Measurements from ENCODE around the gene FGD6.
"Not testable (repeated sequence)": the region's sequence is repeated elsewhere in the genome, so short reads cannot be mapped to it uniquely, and the experiment has no call there.

The FGD6 gene

DNA sequence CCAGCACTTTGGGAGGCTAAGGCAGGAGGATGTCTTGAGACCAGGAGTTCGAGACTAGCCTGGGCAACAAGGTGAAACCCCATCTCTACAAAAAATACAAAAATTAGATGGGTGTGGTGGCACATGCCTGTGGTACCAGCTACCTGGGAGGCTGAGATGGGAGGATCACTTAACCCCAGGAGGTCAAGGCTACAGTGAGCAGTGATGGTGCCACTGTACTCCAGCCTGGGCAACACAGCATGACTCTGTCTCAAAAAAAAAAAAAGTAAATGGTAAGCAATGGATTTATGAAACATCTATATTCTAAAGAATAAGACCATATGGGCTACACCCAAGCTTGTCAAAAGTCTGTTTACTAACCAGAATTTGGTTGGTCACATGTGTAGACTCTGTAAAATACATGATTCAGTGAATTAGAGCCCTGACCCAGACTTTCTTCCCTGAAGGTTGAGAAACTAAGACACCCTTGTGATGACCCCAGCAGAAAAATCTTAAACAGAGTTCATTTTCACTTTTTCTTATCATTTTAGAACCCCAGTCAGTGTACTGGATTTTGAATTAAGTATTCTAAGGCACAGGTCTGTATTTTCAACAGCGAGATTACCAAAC lies 12.1 kb downstream of the FGD6 start:
- no peak for DNase-seq (ENCODE audit: low read depth)

GRCh38 chr12:95204141-95204866 lies 13.0 kb downstream of the FGD6 start:
- DNase-seq (ENCODE audit: low read depth): no peak

DNA sequence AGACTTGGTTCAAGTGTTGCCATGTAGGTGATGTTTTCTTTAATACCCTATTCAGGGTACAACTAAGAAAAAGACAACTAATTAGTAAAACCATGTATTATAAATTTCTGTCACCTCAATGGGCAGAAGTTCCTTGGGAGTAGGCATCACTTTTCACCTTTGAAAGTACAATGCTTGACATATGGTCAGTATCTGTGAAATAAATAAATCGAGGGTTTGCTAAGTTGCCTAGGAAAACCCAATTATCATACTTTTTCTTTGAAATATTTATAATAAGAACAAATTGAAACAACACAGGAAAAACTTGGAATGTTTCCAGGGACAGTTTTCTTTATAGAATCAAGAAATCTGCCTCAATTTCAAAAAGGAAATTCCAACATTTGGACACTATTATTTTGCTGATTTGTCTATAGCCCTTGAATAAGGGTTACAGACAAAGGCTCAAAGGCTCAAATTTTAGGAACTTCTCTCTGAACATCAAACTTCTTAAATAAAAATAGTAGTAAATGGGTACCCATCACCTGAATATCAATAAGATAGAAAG lies 13.7 kb downstream of the FGD6 start:
- no peak for DNase-seq (ENCODE audit: low read depth)

DNA sequence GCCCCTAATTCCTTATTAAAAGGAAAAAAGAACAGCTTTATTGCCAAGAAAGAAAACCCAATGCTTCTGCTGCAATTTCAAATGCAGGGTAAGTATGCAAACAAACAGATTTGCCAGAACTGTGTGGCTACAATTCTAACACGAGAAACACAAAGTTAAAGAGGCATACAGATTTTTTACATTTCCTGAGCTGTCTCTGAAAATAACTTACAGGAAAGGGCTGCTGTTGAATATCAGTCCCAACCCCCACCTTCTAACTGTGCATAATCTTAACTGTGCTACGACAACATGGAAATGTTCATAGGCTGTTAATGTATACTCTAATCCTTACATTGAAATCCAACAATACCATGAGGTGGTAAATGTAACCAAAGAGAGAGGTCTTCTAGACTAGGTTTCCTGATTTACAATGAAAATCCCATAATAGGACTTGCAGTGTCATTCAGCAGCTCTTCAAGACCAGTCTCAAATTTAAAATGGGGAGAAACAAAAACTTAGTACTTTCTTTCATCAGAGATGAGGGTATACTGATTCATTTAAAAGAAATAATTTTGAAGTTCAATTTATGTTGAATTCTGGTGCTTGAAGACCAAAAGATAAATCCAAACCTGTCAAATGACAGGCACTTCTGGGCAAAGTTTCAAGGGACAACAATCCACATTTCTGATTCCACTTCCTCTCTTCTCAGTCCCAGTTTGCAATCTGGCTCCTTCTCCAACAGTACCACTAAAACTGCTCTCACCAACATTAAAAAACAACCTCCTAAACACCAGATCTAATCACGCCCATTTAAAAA lies 14.4 kb downstream of the FGD6 start:
- no peak for DNase-seq (ENCODE audit: low read depth)

DNA sequence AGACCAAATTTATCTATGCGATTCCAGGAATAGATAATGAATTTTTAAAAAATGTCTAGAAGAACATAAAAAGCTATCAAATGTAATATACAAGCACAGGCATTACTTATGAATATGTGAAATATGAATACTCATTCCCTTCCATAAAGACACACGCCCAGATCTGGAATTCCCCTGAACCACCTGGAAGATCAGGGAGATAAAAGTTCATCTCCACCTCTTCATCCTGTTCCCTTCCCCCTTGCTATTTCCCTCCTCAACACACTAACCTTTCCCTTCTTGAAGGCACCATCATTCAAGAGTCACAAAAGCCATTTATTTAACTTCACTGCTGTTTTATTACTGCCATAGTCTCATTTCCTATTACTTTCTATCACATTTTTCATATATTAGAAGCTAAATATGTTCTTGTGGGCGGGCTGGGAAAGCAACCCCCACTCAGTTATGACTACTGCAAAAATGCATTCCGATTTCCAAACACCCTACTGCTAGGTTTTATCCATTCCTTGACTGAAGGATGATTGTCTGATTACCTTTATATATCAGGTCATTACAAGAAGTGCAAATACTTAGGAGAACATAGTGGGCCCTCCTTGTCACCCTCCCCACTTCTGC lies 16.1 kb downstream of the FGD6 start:
- no peak for DNase-seq (ENCODE audit: low read depth)

GRCh38 chr12:95200128-95200894 lies 17.0 kb downstream of the FGD6 start:
- no peak for DNase-seq (ENCODE audit: low read depth)

DNA sequence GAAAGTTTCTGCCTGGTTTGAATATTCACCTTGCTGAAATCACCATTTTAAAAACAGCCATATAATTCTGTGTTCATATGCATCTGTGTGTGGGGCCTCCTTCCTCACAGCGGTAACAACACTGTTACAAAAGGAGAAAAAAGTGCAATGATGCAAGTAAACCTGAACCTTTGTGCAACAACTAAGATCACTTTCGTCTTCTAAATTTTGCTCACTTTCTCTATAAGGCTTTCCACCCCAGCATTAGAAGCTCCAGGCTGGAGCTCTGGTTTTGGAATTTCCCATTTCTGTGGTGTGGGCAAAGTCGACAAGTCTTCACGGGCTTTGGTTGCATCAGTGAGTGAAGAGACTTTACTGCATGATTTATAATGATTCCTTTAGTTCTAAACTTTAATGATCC lies 18.4 kb downstream of the FGD6 start:
- DNase-seq (ENCODE audit: low read depth): no peak

- DNase-seq (ENCODE audit: low read depth): no peak
Measured at GRCh38 chr12:95197636-95198035, 19.6 kb downstream of the FGD6 start.

DNA sequence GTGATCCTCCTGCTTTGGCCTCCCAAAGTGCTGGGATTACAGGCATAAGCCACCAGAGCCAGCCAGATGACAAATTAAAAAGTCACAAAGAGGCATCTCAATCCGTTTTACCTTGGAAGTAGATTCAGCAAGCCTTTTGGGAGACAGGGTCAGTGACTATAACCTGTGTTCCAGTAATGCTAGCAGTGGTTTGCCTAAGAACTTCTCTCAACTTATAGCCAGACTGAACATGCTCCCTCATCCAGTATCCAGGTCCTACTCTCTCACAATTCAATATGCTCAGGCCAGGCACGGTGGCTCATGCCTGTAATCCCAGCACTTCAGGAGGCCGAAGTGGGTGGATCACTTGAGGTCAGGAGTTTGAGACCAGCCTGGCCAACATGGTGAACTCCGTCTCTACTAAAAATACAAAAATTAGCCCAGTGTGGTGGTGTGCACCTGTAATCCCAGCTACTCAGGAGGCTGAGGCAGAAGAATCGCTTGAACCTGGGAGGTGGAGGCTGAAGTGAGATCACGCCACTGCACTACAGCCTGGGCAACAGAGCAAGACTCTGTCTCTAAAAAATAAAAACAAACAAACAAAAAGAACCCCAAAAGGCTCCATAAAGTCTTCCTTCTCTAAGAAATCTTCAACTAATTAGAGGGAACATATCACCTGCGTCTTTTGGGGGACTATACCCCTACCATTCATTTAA lies 20.2 kb downstream of the FGD6 start:
- DNase-seq (ENCODE audit: low read depth): not testable (repeated sequence)

DNA sequence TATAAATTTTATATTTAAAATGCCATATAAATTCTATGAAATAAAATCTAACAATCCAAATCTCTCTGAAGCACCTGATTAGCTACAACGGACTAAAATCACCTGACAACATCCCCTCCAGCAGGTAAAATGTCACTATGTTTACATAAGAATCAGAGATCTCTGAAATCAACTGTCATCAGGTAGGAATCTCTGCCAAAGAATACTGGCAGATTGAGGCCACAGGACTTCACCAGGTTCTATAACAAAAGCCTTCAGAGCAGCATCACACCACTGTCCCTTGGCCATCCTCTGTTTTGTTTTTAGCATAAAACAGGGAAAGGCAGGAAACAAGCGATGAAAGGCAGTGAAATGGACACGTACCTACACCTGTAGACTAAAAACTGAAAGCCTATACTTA lies 22.1 kb downstream of the FGD6 start:
- no peak for DNase-seq (ENCODE audit: low read depth)

- no peak for DNase-seq (ENCODE audit: low read depth)
Measured at GRCh38 chr12:95193139-95193538, 24.1 kb downstream of the FGD6 start.

- DNase-seq (ENCODE audit: low read depth): no peak
Measured at GRCh38 chr12:95192271-95192670, 25.0 kb downstream of the FGD6 start.

DNA sequence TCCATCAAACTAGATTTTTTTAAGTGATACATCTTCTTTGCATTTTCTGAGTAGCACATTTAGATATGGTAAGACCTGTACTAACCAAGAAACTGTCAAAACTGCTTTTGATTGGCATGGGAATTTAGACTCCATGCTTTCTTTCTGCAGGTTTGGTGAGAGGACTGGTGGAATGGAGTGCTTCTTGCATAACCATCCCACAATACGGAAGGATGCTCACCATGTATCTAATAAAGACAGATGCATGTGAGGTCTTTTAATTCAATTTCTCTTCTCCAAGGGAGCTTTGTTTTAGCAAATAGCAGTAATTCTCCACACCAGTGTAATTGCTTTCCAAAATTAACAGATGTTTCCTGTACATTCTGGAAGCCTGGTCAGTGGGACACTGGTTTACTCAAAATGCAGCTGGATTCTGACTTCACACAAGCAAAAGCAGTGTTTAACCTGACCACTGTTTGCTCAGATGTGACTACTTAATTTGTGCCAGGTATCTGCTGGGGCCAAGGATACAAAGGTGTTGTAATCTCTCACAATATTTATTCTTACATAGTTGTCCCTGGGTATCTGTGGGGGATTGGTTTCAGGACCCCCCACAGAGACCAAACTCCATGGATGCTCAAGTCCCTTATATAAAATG lies 26.1 kb downstream of the FGD6 start:
- DNase-seq (ENCODE audit: low read depth): no peak

DNA sequence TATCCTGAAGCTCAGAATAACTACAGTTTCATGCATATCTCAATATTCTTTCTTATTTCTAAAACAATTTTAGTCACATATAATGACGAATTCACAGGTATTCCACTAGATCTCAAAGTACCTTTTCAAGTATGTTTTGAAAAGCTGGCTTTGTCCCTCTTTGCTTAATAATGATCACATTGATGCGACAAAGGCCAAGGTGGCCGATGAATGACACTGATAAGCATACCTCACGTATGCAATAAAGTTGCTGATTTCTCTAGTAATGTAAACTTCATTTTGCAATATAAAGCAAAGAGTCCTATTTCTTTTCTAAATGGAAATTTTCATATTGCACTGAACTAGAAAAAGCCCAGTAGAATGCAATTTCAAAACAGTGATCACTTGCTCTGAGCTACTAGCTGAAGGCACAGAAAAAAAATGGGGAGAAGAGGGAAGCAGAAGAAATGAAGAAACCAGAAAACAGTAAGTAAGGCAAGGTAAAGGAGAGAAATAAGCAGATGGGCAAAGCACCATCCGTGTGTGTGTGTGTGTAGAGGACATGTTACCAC lies 29.3 kb downstream of the FGD6 start:
- DNase-seq (ENCODE audit: low read depth): no peak

DNA sequence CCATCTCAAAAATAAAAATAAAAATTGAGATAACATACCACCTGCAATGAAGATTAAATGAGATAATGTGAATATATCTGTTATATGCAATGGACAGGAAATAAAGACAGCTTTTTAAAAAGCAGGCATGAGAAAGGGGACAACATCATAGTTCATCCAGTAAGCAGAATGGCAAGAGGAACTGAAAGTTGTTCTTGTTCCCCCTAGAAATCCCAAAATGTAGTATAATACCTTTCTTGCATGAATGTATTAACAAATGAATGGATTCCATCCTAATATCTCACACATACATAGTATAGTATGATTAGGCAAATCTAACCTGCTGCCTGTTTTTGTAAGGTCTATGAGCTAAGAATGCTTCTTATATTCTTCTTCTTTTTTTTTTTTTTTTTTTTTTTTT lies 31.4 kb downstream of the FGD6 start:
- DNase-seq (ENCODE audit: low read depth): no peak

DNA sequence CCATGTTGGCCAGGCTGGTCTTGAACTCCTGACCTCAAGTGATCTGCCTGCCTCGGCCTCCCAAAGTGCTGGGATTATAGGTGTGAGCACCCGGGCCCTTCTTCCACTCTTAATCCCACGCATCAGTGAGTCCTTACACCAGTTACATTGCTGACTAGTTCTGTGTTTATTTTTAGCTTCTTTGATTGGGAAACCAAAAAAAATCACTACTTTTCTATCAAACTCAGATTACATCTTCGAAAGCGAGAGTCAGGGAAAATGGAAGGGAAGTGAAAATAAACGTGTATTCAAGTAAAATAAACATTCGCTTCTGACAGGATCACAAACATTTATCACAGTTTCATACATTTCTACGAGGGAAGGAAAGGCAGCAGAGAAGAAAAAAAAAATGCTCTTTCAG lies 32.2 kb downstream of the FGD6 start:
- no peak for DNase-seq (ENCODE audit: low read depth)

DNA sequence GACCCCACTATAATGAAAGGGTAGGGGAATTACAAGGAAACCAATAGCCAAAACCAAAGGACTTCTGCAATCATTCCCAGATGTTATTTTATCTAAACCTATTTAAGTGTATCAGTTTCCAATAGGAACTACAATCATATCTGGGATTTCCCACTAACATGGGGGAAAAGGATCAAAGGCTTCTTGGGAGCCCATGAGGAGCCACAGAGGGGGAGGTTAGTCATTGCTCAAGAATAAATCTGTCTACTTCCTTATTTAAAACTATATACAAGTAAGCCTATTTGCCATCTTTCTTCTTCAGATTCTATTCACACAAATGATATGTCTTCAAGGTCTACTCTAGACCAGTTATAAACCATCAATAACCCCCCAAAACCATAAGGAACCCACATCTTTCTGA lies 33.1 kb downstream of the FGD6 start:
- DNase-seq (ENCODE audit: low read depth): no peak

GRCh38 chr12:95182868-95183415 lies 34.3 kb downstream of the FGD6 start:
- DNase-seq (ENCODE audit: low read depth): no peak

GRCh38 chr12:95181103-95181502 lies 36.2 kb downstream of the FGD6 start:
- DNase-seq (ENCODE audit: low read depth): no peak

- no peak for DNase-seq (ENCODE audit: low read depth)
Measured at GRCh38 chr12:95179011-95179410, 38.3 kb downstream of the FGD6 start.
